ENCODE data around the gene OR6N2.

- TF ChIP-seq EZH2 (IDR thresholded peaks at IDR 0.05; ENCODE audit: borderline replicate concordance, low read length) (no peak), CTCF (IDR thresholded peaks at IDR 0.05; ENCODE audit: low read length) (peak; percentile 65)
Observed at GRCh38 chr1:158793604-158794003, 12.6 kb upstream of the OR6N2 start.

All from OCI-LY1 (cell line).